ENCODE data around the gene ZMIZ1. TPM values are rescaled to one million over a fixed set of nuclear protein-coding genes. Genes with fewer than 3 reads are reported as not detected.

ZMIZ1 gene
- total RNA-seq, 1 experiment from 2014 or later: 28.4 TPM

- BruUV-seq (replicated peaks): no TSS peak
- CTCF ChIA-PET: no interaction called here
These were observed 94.9 kb downstream of the ZMIZ1 start for GRCh38 chr10:79163666-79163975.

More at GRCh38 chr10:79163666-79163975, 94.9 kb downstream of the ZMIZ1 start:
- Histone ChIP-seq H3K27ac (ENCODE audit: low read depth, low read length) (no peak overlapping the region), H3K27me3 (ENCODE audit: insufficient read depth, low read length) (no peaks in the 10 kb centered on the region), H3K4me1 (ENCODE audit: control insufficient read depth in 1 of 2, insufficient read depth in 2 of 2, low read length in 2 of 2) (peaks cover 1 to 24% of the 10 kb centered on the region in 2 experiments), H3K9me3 (ENCODE audit: control insufficient read depth in 1 of 2, insufficient read depth in 1 of 2, low read depth in 1 of 2, low read length in 2 of 2) (no peaks in the 10 kb centered on the region), H3K79me2 (ENCODE audit: insufficient read depth, low read length) (no peaks in the 10 kb centered on the region; the same call in 1 of the 2 replicates), H3K36me3 (ENCODE audit: control insufficient read depth in 1 of 2, insufficient read depth in 2 of 2, low read length in 2 of 2) (no peaks in the 10 kb centered on the region; a peak in 1 of 4 replicates), H2AFZ (ENCODE audit: low read depth, low read length, poor library complexity, severe bottlenecking) (no peak overlapping the region), H4K20me1 (ENCODE audit: insufficient read depth) (no peaks in the 10 kb centered on the region), H3K4me2 (ENCODE audit: low read length) (no peak overlapping the region), H3K9me2 (ENCODE audit: insufficient read depth) (no peaks in the 10 kb centered on the region), H3K4me3 (replicated peaks in 1 of 2; ENCODE audit: low read depth in 1 of 2, low read length in 2 of 2) (no peak overlapping the region), H3K9ac (ENCODE audit: low read length) (no peak overlapping the region)
- intact Hi-C loops (cut with micrococcal nuclease): no loop called here
- ChIA-PET POLR2A (no interaction called here), RAD21 (ENCODE audit: low non-redundant PET in 1 of 2, low total read pairs in 2 of 2, uncharacterized antibody in 2 of 2, unreplicated experiment in 2 of 2) (interaction anchor here in 1 of 2 experiments (0.6 kb wide), 1 partner anchor 39 kb away, joined by 7 read pairs; no protein-coding TSS in a partner anchor)
- ATAC-seq: no peak
- no peak for DNase-seq (ENCODE audit: low read depth, low spot score)
- TF ChIP-seq ATF3 (IDR thresholded peaks at IDR 0.05) (no peak), TCF7L2 (IDR thresholded peaks at IDR 0.05; ENCODE audit: borderline replicate concordance, extremely low read depth, insufficient read depth, insufficient read length) (no peak), ZFX (IDR thresholded peaks at IDR 0.05) (no peak), POLR2A (IDR thresholded peaks at IDR 0.05; ENCODE audit: borderline replicate concordance, extremely low read depth, insufficient read depth, insufficient read length) (no peak), CBX3 (IDR thresholded peaks at IDR 0.05; ENCODE audit: low read depth) (no peak), ZNF274 (IDR thresholded peaks at IDR 0.05; ENCODE audit: low read depth, low read length) (no peak), MAX (IDR thresholded peaks at IDR 0.05) (no peak), ELF1 (IDR thresholded peaks at IDR 0.05; ENCODE audit: borderline replicate concordance, low read depth) (no peak), FOSL1 (IDR thresholded peaks at IDR 0.05; ENCODE audit: low read depth) (no peak), SP1 (IDR thresholded peaks at IDR 0.05; ENCODE audit: low read depth) (no peak), SRF (IDR thresholded peaks at IDR 0.05; ENCODE audit: low read depth) (no peak), CEBPB (IDR thresholded peaks at IDR 0.05; ENCODE audit: low read depth) (no peak)
- TF ChIP-seq, protein P1, sequence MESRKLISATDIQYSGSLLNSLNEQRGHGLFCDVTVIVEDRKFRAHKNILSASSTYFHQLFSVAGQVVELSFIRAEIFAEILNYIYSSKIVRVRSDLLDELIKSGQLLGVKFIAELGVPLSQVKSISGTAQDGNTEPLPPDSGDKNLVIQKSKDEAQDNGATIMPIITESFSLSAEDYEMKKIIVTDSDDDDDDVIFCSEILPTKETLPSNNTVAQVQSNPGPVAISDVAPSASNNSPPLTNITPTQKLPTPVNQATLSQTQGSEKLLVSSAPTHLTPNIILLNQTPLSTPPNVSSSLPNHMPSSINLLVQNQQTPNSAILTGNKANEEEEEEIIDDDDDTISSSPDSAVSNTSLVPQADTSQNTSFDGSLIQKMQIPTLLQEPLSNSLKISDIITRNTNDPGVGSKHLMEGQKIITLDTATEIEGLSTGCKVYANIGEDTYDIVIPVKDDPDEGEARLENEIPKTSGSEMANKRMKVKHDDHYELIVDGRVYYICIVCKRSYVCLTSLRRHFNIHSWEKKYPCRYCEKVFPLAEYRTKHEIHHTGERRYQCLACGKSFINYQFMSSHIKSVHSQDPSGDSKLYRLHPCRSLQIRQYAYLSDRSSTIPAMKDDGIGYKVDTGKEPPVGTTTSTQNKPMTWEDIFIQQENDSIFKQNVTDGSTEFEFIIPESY (IDR thresholded peaks at IDR 0.05; ENCODE audit: extremely low read depth, insufficient replicate concordance, low read length): no peak
